Measurements from ENCODE around the gene QRICH2.

GRCh38 chr17:76241691-76242255 is 66.3 kb downstream of the QRICH2 start:
- TF ChIP-seq TAF1 (IDR thresholded peaks at IDR 0.05; ENCODE audit: low read depth) (no peak), MAX (IDR thresholded peaks at IDR 0.05) (no peak), RAD21 (IDR thresholded peaks at IDR 0.05; ENCODE audit: low read depth) (no peak), EGR1 (IDR thresholded peaks at IDR 0.05) (no peak), EP300 (IDR thresholded peaks at IDR 0.05; ENCODE audit: borderline replicate concordance) (no peak)
- TF ChIP-seq, protein P1, sequence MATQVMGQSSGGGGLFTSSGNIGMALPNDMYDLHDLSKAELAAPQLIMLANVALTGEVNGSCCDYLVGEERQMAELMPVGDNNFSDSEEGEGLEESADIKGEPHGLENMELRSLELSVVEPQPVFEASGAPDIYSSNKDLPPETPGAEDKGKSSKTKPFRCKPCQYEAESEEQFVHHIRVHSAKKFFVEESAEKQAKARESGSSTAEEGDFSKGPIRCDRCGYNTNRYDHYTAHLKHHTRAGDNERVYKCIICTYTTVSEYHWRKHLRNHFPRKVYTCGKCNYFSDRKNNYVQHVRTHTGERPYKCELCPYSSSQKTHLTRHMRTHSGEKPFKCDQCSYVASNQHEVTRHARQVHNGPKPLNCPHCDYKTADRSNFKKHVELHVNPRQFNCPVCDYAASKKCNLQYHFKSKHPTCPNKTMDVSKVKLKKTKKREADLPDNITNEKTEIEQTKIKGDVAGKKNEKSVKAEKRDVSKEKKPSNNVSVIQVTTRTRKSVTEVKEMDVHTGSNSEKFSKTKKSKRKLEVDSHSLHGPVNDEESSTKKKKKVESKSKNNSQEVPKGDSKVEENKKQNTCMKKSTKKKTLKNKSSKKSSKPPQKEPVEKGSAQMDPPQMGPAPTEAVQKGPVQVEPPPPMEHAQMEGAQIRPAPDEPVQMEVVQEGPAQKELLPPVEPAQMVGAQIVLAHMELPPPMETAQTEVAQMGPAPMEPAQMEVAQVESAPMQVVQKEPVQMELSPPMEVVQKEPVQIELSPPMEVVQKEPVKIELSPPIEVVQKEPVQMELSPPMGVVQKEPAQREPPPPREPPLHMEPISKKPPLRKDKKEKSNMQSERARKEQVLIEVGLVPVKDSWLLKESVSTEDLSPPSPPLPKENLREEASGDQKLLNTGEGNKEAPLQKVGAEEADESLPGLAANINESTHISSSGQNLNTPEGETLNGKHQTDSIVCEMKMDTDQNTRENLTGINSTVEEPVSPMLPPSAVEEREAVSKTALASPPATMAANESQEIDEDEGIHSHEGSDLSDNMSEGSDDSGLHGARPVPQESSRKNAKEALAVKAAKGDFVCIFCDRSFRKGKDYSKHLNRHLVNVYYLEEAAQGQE (IDR thresholded peaks at IDR 0.05; ENCODE audit: low read depth), result no peak
